HG02678 (cell line): ENCODE results near the gene TMEM143.
A peak's percentile ranks its signal among the peaks of the same experiment; 100 is the strongest.
"Not testable (repeated sequence)": the region's sequence is repeated elsewhere in the genome, so short reads cannot be mapped to it uniquely, and the experiment has no call there.

ENCODE experiments used
- ATAC-seq: cut with Tn5 transposase; IDR thresholded peaks from one replicate; pipeline ENCODE4 v1.9.1; 2021; ENCODE audit warnings: mild to moderate bottlenecking, moderate library complexity; ENCODE audit not compliant: unreplicated experiment

The TMEM143 gene

DNA sequence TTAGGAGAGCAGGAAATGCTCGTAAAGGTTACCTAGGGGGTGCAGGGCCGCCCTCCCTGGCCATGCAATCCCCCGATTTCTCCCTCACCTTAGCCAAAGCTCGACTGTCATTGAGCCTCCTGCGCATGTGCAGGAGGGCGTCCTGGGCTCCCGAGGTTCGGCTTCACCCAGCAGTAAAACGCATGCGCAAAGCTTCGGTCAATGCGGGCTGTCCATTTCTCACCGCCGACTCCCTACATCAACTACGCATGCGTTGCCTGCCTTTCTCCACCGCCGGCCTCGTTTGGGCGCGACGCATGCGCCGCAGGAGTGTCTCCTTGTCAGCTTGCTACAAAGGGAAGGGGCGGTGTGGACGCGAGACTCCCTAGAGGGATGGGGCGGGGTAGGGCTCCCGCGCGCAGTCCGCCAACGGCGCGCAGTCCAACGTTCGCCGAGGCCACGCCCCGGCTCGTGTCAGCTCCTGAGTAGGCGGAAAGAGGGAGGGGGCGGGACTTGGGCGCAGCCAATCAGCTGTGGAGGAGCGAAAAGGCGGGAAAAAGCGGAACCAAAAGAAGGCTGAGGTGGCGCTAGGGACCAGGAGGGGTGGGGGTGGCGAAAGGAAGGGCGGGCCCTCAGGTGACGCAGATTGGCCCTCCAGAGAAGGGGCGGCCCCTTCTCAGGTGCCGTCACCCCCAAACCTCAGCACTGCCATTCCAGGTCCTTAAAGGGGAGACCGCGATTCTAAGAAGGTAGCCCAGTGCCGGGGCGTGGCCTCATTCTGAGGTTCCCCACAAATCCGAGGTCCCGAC is at the start of gene TMEM143, which contains the start of gene SYNGR4:
TSS of gene TMEM143 (minus strand) at position 131 of the 788 bp plus-strand sequence. CDS start at position 111, 20 bp downstream.
TSS of gene SYNGR4 (plus strand) at position 558 of the 788 bp plus-strand sequence. CDS start 1,476 bp downstream, outside the sequence.
- ATAC-seq: peak; percentile 82

DNA sequence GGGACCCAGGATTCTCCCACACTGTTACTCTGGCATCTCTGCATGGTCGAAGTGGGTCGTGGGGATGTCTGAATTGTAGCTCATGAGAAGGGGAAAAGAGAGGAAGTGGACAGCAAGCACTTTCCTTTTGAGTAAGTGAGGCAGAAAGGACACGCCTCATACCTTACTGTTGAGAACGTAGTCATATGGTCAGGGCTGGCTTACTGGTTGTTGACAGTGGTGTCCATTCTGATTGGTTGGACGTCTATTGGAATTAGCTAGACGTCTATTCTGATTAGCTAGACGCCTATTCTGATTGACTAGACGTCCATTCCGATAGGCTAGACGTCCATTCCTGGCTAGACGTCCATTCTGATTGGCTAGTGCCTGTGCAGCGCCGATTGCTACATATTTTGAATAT is 42.1 kb upstream of the TMEM143 start:
- ATAC-seq: no peak

DNA sequence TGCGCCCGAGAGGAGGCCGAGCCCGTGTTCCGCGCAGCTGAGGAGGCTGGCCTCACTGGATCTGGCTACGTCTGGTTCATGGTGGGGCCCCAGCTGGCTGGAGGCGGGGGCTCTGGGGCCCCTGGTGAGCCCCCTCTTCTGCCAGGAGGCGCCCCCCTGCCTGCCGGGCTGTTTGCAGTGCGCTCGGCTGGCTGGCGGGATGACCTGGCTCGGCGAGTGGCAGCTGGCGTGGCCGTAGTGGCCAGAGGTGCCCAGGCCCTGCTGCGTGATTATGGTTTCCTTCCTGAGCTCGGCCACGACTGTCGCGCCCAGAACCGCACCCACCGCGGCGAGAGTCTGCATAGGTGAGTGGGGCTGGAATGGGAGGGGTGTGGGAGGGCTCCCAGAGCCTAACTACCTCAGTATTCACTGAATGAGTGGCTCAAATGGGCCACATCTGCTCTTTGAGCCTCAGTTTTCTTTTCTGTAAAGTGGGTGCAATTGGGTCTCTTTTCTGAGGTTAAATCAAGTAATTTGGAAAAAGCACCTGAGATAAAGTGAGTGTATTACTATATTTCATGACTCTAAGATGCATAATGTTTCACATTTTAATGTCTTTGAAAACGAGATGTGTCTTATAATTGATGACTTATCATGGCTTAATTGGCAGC is 41.4 kb upstream of the TMEM143 start:
- no peak for ATAC-seq

DNA sequence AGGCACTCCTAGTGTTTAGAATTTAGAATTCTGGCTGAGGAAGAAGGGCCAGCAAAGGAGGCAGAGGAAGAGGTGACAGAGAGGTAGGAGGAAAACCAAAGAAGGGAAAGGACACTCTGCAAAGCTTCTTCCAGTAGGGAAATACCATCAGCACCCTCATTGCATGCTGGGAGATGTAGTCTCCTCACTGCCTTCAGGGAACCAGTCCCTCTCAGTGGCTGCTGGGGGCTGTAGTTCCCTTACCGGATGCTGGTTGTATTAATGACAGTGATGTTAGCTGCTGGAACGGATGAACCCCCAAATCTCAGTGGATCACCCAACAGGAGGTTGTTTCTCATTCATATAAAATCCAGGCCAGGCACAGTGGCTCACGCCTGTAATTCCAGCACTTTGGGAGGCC is 39.9 kb upstream of the TMEM143 start:
- ATAC-seq: no peak

DNA sequence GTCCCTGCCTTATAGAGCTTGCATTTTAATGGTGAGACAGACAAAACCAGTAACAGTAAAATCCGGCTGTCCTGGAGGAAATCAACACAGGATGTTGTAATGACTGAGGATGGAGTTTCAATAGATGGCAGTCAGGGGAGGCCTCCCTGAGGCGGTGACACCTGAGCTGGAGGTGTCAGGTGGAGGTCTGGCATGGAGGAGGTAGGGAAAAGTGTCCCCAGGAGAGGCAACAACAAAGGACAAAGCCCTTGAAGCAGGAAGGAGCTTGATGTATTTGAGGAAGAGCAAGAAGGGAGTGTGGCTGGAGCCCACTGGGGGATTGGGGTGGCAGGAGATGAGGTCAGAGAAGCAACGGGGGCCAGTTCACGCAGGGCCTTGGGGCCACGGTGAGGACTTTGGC is 37.5 kb upstream of the TMEM143 start:
- ATAC-seq: no peak

DNA sequence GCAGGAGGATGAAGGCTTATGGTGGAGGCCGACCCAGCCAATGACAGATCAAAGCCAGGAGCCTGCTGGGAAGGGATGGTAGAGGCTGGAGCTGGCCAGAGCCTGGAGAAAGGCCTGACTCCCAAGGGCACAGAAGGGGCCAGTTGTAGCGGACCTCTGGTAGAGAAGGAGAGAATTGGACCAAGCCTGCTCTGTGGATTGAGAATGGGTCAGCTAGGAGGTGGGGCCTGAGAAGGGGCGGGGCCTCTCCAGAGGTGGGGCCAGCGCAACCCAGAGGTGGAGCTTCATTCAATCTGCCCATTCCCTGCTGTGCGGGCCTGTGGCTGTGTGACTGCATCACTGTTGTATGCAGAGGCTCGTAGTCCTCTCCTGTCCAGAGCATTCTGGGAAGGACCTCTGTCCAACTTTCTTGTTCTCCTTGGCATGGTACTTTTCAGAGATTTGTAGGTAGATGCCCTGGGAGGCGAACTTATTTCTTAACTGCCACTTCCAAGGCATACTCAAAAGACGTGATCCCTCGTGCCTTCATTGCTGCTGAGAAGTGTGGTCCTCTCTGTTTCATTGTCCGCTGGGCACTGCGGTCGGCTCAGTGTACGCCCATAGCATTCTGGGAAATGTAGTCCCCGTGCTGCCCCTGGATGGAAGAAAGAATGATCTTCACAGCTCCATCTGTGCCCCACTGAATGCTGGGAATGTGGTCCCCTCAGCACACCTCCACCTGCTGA is 36.4 kb upstream of the TMEM143 start:
- ATAC-seq: no peak

DNA sequence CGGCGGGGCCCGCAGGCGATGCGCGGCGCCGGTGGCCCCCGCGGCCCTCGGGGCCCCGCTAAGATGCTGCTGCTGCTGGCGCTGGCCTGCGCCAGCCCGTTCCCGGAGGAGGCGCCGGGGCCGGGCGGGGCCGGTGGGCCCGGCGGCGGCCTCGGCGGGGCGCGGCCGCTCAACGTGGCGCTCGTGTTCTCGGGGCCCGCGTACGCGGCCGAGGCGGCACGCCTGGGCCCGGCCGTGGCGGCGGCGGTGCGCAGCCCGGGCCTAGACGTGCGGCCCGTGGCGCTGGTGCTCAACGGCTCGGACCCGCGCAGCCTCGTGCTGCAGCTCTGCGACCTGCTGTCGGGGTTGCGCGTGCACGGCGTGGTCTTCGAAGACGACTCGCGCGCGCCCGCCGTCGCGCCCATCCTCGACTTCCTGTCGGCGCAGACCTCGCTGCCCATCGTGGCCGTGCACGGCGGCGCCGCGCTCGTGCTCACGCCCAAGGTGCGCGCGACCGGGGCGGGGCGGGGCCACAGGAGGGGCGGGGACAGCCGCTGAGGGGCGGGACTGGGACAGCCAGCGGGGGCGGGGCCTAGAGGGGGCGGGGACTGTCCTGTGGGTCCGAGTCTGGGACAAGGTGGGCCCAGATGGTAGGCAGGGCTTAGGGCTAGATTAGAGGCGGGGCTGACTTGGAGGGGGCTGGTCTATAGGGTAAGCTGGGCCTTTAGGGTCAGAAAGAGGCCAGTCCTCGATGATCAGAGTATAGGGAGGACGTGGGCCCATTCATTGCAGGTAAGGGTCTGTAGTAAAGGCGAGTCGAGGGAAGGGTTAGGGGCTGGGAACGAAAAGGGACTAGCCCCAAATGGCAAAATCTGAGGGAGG is 34.9 kb upstream of the TMEM143 start:
- peak; percentile 63 for ATAC-seq

DNA sequence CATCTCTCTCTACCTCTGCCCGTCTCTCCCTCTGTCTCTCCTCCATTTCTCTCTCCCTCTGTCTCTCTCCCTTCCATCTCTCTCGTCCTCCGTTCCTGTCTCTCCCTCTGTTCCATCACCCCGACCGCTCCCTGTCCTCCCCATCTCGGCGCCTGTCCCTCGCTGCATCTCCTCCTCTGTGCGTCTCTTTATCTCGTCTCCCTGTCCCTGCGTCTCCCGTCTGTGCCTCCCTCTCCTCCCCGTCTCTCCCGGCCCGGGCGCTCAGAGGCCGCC is 34.3 kb upstream of the TMEM143 start:
- peak; percentile 18 for ATAC-seq

DNA sequence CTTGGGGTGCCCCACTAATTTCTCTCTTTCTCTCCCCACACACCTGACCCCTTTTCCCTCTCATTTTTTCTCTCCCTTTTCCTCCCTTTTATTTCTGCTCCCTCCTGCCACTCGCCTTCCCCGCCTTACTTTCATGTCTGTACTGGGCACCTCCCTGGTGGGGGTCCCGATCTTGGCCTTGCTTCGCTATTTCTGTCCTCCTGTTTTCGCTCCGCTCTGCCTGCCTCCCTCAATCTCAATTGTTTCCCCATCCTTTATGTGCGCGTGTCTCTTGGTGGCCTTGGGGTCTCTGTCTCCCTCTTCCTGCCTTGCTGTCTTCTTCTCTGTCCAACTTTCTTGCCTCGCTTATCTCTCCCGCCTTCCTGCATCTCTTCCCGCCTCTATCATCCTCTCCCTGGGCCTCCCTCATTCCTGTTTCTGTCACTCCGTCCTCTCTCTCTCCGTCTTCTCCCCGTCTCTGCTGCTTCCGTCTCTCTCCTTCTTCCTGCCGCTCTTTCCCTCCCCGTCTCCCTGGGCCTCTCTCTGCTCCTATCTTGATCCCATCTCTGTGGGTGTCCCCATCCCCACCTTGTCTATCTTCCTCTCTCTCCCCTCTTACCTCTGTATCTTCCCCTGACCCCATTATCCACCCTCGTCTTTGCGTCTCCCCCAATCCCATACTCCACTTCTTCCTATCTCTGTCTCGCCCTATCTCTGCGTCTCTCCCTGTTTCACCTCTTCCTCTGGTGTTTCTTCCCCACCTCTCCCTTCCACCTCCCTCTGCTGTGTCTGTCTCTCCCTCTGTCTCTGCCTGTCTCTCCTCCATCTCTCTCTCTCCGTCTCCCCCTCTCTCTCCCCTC is 33.7 kb upstream of the TMEM143 start:
- ATAC-seq: no peak

DNA sequence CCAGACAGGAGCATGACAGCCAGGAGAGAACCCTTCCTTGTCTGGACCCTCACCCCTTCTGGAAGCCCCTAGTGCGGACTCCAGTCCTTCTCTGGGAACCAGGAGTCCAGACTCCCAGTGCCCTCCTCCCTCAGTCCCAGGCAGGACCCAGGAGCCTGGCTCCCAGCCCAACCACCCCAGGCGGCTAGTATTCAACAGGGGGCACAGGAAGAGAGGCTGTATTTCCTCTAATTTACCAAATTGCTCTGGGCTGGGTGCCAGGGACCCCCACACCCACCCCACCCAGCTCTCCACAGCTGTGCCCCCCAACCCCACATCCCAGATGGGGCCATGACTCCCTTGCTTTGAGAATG is 33.1 kb upstream of the TMEM143 start:
- ATAC-seq: no peak

DNA sequence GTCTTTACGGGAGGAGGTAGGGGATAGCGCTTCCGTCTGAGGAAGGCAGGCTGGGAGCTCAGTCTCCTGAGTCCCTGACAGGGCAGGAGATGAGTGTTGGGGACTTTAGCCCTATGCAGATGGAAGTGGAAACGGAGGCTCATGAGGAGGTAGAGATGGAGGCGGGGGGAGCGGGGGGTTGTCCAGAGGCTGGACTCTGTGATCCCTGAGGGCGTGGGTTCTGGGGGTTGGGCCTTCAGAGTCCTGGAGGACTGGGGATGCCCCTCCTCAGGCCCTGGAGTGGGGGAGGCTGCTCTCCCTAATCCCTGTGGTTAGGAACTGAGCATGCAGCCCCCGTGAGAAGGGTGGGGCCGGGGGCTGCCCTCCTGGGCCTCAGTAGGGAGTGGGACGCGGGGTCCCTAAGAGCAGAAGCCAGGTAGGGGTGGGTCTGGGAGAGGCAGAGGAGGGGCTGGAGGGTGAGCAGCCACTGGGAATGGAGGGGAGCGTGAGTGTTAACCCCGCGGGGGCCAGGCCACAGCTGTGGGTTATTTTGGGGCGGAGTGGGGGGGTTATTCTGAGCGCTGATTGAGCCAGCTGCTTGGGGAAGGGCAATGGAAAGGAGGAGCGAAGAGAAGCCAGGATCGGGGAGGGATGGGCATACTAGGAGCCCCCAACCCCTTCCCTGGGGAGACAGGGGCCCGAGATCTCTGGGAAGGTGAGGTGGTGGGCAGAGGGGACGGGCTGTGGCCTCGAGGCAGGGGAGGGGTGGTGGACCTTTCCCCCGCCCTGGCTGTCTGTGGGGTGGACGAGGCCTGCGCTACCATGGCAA is 32.5 kb upstream of the TMEM143 start:
- no peak for ATAC-seq

DNA sequence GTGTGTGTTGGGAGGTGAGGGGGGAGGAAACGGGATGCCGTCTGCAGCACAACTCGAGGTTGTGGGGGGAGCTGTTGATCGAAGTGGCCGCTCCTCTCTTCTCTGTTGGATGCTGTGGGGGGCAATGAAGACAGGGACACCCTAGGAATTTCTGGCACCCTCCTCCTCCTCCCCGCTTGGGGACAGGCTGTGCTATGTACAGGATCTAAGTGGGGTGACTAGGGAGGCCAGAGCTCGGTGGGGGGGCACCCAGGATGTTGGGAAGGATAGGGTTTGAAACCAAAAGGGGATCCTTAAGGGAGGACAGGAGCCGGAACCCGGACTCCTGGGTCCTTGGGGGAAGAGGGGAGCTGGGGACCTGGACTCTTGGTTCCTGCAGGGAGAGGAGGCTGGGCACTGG is 31.8 kb upstream of the TMEM143 start:
- no peak for ATAC-seq

DNA sequence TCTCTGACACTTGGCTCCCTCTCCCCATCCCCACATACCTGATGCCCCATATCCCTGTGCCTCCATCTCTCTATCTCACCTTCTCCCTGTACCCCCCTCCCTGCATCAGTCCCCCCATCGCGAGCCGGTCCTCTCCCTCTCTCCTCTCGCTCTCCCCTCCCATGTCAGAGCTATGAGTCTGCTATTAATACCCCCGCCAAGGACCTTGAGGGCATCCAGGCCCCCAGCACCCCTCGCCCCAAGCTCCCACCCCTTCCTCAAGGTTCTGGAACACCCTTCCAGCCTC is 31.4 kb upstream of the TMEM143 start:
- ATAC-seq: no peak

DNA sequence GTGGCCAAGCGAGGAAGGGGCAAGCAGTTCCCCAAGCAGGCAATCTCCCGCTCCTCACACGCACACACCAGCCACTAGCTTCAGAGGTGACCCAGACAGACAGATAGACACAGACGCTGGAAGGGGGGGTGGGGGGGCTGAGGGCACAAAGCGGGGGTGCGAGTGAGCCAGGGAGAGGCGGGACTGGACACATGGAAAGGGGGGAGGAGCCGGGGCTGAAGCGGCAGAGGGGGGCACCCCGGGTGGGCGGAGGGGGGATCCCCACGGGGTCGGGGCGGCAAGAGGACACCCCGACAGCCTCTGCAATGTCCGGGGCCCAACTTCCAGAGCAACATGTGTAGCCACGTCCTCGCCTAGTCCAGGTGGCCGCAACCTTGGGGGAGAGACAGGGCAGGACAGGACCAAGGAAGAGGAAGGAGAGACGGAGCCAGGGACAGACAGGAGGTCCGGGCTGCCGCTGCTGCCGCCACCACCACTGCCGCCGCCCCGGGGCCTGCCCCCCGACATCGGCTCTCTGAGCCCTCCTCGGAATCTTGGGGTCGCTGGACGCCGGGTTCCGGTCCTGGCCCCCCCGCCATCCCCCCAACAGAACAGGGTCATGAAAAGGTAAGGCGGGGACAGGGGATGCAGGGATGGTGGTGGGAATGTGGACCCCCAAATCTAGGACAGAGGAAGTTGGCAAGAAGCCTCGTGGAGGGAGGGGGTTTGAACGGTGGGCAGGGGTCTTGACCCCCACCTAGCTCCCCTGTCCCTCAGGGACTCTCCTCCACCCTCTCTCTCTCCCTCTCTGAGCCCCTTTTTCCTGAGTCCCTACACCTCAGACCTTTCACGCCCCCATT is 30.8 kb upstream of the TMEM143 start:
- no peak for ATAC-seq

DNA sequence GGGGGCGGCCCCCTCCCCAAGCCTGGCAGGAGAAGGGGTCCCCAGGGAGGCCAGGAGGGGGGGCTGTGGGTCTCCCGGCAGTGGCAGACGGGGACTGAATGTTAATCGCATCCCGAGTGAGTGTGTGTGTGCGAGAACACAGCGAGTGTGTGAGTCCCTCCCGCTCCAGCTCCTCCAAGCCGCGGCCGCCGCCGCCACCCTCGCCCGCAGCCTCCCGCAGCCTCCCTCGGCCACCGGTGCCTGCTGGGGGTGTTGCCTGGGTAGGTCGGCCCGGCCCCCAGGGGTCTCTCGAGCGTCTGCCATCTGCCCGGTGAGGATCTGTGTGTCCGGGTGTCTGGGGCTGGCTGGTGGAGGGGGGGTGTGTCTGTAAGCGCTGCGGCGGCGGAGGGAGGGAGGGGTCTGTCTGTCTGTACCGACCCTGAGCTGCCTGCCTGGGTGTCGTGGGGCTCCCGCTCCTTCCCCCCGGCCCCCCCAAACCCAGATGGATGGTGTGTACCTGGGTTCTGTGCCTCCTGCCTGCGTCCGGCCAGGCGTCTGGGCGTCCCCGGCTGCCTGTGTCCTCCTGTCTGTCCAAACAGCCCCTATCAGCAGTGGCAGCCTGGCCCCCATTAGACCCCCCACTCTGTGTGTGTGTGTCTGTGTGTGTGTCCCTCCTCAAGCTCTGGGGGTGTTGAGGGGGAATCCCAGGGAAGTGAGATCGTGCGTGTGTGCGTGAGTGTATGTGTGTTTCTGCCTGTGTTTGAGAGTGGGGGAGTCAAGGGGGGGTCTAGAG is 30.0 kb upstream of the TMEM143 start, which contains the start of gene GRIN2D:
TSS of gene GRIN2D (plus strand) at position 110 of the 772 bp plus-strand sequence. CDS start 4,725 bp downstream, outside the sequence.
- no peak for ATAC-seq

DNA sequence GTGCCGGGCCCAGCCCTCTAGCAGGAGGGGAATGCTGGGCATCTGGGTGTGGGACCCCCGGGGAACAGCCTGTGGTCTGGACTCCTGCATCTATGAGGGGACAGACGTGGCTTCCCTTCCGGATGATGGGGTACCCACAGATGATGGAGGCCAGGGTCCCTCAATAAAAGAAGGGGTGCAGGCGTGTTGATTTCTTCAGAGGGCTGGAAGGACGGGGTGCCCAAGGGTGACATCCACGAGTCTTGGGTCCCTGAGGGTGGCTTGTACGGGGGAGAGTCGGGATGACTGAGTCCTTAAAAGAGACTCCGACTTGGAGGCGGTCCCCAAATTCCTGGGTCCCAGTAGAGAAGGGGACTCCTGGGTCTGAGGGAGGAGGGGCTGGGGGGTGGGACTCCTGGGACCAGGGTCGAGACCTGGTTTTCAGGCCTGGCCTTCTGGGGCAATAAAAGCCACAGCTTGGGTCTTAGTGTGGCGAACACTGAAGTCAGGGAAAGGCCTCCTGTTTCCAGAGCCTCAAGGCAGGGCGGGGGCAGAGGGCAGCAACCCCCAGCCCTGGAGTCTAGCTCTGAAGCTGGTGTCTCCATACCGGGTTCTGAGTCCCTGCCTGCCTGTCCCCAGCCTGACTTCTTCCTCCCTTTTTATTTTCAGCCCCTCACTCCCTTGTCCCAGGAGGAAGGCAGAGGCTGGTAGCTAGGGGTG is 29.3 kb upstream of the TMEM143 start:
- ATAC-seq: no peak

DNA sequence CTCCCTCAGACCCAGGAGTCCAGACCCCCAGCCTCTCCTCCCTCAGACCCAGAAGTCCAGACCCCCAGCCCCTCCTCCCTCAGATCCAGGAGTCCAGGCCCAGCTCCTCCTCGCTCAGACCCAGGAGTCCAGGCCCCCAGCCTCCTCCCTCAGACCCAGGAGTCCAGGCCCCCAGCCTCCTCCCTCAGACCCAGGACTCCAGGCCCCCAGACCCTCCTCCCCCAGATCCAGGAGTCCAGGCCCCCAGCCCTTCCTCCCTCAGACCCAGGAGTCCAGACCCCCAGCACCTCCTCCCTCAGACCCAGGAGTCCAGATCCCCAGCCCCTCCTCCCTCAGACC is 28.2 kb upstream of the TMEM143 start:
- ATAC-seq: not testable (repeated sequence)
